Parathyroid adenoma (tissue), 2 donors: Measurements from ENCODE around the gene NLGN1.

Experiments
- H2AFZ ChIP-seq: fragments of 300-600 bp; sonication (generic); one replicate; pipeline ENCODE4 v1.7.0; 2017; ENCODE audit warnings: antibody characterized with exemption, mild to moderate bottlenecking
- H3K27ac ChIP-seq: fragments of 300-600 bp; sonication (generic); one replicate; pipeline ENCODE4 v1.7.0; 2017
- H3K27me3 ChIP-seq: fragments of 300-600 bp; sonication (generic); one replicate; pipeline ENCODE4 v1.7.0; 2017; ENCODE audit warnings: low read length; ENCODE audit not compliant: control insufficient read depth, insufficient read depth
- H3K36me3 ChIP-seq: fragments of 300-600 bp; sonication (generic); one replicate; pipeline ENCODE4 v1.7.0; 2017; ENCODE audit warnings: low read length; ENCODE audit not compliant: control insufficient read depth, insufficient read depth
- H3K4me1 ChIP-seq: fragments of 300-600 bp; sonication (generic); one replicate; pipeline ENCODE4 v1.7.0; 2017; ENCODE audit warnings: control low read depth
- H3K4me2 ChIP-seq: fragments of 300-600 bp; sonication (generic); one replicate; pipeline ENCODE4 v1.7.0; 2017; ENCODE audit warnings: low read length
- H3K4me3 ChIP-seq: fragments of 300-600 bp; sonication (generic); one replicate; pipeline ENCODE4 v1.7.0; 2017; ENCODE audit warnings: low read depth, low read length
- H3K79me2 ChIP-seq: fragments of 300-600 bp; sonication (generic); one replicate; pipeline ENCODE4 v1.7.0; 2017; ENCODE audit warnings: control low read depth
- H3K9ac ChIP-seq: fragments of 300-600 bp; sonication (generic); one replicate; pipeline ENCODE4 v1.7.0; 2017; ENCODE audit warnings: mild to moderate bottlenecking
- H3K9me3 ChIP-seq: fragments of 300-600 bp; sonication (generic); one replicate; pipeline ENCODE4 v1.7.0; 2017; ENCODE audit warnings: low read length; ENCODE audit not compliant: control insufficient read depth
- CTCF ChIP-seq: fragments of 300-600 bp; sonication (generic); IDR thresholded peaks from one replicate; pipeline ENCODE4 v1.7.0; 2017; ENCODE audit warnings: antibody characterized with exemption, mild to moderate bottlenecking
- donor health status: primary hyperparathyroidism.

Gene NLGN1

GRCh38 chr3:174330303-174330702, 932.8 kb downstream of the NLGN1 start:
- Histone ChIP-seq H3K27me3 (no peaks in the 10 kb centered on the region), H2AFZ (no peak overlapping the region), H3K9ac (no peak overlapping the region), H3K4me3 (no peak overlapping the region), H3K9me3 (no peaks in the 10 kb centered on the region), H3K4me1 (no peaks in the 10 kb centered on the region), H3K4me2 (no peak overlapping the region), H3K36me3 (no peaks in the 10 kb centered on the region), H3K27ac (no peak overlapping the region), H3K79me2 (no peaks in the 10 kb centered on the region)
- TF ChIP-seq CTCF, result no peak

- H3K4me3 ChIP-seq, result no peak overlapping the region
- no peak overlapping the region for H2AFZ ChIP-seq
- H3K4me1 ChIP-seq, result no peaks in the 10 kb centered on the region
- no peaks in the 10 kb centered on the region for H3K27me3 ChIP-seq
- no peak for TF ChIP-seq CTCF
- H3K79me2 ChIP-seq, result no peaks in the 10 kb centered on the region
- no peak overlapping the region for H3K27ac ChIP-seq
- no peaks in the 10 kb centered on the region for H3K36me3 ChIP-seq
- H3K9ac ChIP-seq, result no peak overlapping the region
- no peak overlapping the region for H3K4me2 ChIP-seq
- no peaks in the 10 kb centered on the region for H3K9me3 ChIP-seq
These were observed 933.7 kb downstream of the NLGN1 start for GRCh38 chr3:174331095-174331800.

DNA sequence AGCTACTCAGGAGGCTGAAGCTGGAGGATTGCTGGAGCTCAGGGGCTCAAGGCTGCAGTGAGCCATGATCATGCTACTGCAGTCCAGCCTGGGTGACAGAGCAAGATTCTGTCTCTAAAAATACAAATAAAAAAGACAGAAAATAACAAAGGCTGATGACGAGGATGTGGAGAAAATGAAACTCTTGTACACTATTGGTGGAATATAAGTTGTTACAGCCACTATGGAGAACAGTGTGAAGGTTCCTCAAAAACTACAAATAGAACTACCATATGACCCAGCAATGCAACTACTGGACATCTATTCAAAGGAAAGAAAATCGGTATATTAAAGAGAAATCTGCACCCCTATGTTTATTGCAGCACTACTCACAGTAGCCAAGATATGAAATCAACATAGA, 934.8 kb downstream of the NLGN1 start:
- H3K27ac ChIP-seq, result no peak overlapping the region
- H2AFZ ChIP-seq, result no peak overlapping the region
- no peaks in the 10 kb centered on the region for H3K79me2 ChIP-seq
- TF ChIP-seq CTCF, result no peak
- H3K36me3 ChIP-seq, result no peaks in the 10 kb centered on the region
- no peaks in the 10 kb centered on the region for H3K9me3 ChIP-seq
- H3K27me3 ChIP-seq, result no peaks in the 10 kb centered on the region
- no peak overlapping the region for H3K9ac ChIP-seq
- no peak overlapping the region for H3K4me2 ChIP-seq
- no peaks in the 10 kb centered on the region for H3K4me1 ChIP-seq
- no peak overlapping the region for H3K4me3 ChIP-seq

- H3K9me3 ChIP-seq, result no peaks in the 10 kb centered on the region
- H3K4me3 ChIP-seq, result no peak overlapping the region
- no peak for TF ChIP-seq CTCF
- no peak overlapping the region for H3K4me2 ChIP-seq
- H3K27ac ChIP-seq, result no peak overlapping the region
- no peak overlapping the region for H3K9ac ChIP-seq
- no peaks in the 10 kb centered on the region for H3K4me1 ChIP-seq
- no peak overlapping the region for H2AFZ ChIP-seq
- H3K27me3 ChIP-seq, result no peaks in the 10 kb centered on the region
- no peaks in the 10 kb centered on the region for H3K79me2 ChIP-seq
- H3K36me3 ChIP-seq, result no peaks in the 10 kb centered on the region
These were observed 936.1 kb downstream of the NLGN1 start for GRCh38 chr3:174333640-174334039.

DNA sequence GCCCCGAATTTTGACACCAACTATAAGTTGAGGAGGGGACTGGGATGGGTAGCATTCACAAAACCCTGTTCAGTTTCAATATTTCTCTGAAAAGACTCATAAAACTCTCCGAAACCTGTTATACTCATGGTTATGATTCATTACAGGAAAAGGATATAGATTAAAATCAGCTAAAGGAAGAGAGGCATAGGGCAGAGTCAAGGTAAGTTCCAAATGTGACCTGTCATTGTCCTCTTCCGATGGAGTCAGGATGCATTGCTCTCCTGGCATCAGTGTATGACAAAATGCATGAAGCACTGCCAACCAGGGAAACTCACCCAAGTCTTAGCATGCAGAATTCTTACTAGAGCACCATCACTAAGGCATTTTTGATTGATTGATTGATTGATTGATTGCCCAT, 936.6 kb downstream of the NLGN1 start:
- H3K27me3 ChIP-seq, result no peaks in the 10 kb centered on the region
- no peaks in the 10 kb centered on the region for H3K79me2 ChIP-seq
- no peaks in the 10 kb centered on the region for H3K4me1 ChIP-seq
- no peak overlapping the region for H3K4me3 ChIP-seq
- TF ChIP-seq CTCF, result no peak
- H2AFZ ChIP-seq, result no peak overlapping the region
- no peaks in the 10 kb centered on the region for H3K36me3 ChIP-seq
- no peak overlapping the region for H3K9ac ChIP-seq
- no peak overlapping the region for H3K27ac ChIP-seq
- H3K9me3 ChIP-seq, result no peaks in the 10 kb centered on the region
- H3K4me2 ChIP-seq, result no peak overlapping the region
